Skeletal muscle satellite cell (primary cell): ENCODE data around the gene HAO2.

Experiments used
- H3K27me3 ChIP-seq: 2 replicates; pipeline ENCODE4 v1.7.0; 2013; ENCODE audit warnings: low read length; ENCODE audit not compliant: control insufficient read depth, insufficient read depth
- H3K36me3 ChIP-seq: 2 replicates; pipeline ENCODE4 v1.7.0; 2013; ENCODE audit warnings: mild to moderate bottlenecking, control low read depth, low read length; ENCODE audit not compliant: insufficient read depth
- H3K4me1 ChIP-seq: 2 replicates; pipeline ENCODE4 v1.7.0; 2013; ENCODE audit warnings: low read length; ENCODE audit not compliant: control insufficient read depth, insufficient read depth
- H3K4me2 ChIP-seq: 2 replicates; pipeline ENCODE4 v1.7.0; 2013; ENCODE audit warnings: mild to moderate bottlenecking, low read length
- H3K4me3 ChIP-seq: 2 replicates; pipeline ENCODE4 v1.7.0; 2013; ENCODE audit warnings: low read length
- H3K9ac ChIP-seq: 2 replicates; pipeline ENCODE4 v1.7.0; 2013; ENCODE audit warnings: mild to moderate bottlenecking, low read depth, low read length, moderate library complexity
- H3K9me3 ChIP-seq: replicated peaks from 2 replicates; pipeline ENCODE4 v1.7.0; 2013; ENCODE audit warnings: mild to moderate bottlenecking, control low read depth, low read length

The HAO2 gene

DNA sequence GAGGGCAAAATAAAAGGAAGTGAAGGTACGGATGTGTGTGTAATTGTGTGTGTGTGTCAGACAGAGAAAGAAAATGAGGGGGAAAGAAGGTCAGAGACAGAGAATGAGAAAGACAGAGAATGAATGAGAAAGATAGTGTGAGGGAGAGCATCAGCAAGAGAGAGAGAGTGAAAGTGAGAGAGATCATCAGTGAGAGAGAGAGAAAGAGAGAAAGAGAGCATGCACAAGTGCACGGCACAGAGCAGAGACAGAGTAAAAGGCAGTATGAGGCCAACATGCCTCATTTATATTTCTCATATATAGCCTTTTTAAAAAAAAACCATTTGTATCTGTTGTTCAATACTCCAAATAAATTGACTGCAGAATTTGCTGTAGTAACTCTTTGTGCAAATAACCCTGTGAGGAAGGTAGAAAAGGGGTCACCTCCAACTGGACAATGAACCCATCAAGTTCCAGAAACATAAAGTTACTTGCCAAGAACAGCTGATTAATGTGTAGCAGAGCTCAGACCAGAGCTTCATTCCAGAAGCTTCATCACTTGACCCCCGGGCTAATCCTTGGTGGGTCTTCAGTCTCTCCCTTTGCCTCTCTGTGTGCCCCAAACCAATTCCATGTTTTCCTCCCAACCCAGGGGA is 47.5 kb downstream of the HAO2 start:
- Histone ChIP-seq H3K4me2 (no peak overlapping the region), H3K9me3 (no peaks in the 10 kb centered on the region), H3K4me3 (no peak overlapping the region), H3K4me1 (no peaks in the 10 kb centered on the region), H3K36me3 (no peaks in the 10 kb centered on the region), H3K9ac (no peak overlapping the region), H3K27me3 (peaks cover 6% of the 10 kb centered on the region)

- no peaks in the 10 kb centered on the region for H3K36me3 ChIP-seq
- H3K9ac ChIP-seq = no peak overlapping the region
- H3K4me3 ChIP-seq = no peak overlapping the region
- H3K4me2 ChIP-seq = no peak overlapping the region
- no peaks in the 10 kb centered on the region for H3K9me3 ChIP-seq
- H3K27me3 ChIP-seq = peaks cover 6% of the 10 kb centered on the region
- no peaks in the 10 kb centered on the region for H3K4me1 ChIP-seq
These were observed 50.5 kb downstream of the HAO2 start for GRCh38 chr1:119419109-119419508.

DNA sequence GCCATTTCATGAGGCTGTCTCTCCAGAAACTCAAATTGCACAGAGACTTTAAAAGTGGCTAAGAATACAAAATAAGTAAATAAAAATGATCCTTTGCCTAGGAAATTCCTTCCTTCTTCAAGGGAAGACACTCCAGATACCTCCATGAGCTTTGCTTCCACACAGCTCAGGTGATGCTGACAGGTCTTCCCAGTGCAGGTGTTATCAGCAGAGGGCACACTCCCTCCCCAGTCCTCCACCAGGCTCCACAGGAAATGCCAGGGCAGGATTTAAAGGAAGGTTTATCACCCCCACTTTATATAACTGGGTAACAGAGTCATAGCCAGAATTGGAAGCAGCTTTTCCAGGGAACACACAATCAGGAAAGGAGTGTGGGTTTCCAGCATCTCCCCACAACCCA is 52.1 kb downstream of the HAO2 start:
- H3K27me3 ChIP-seq = peaks cover 2% of the 10 kb centered on the region
- no peak overlapping the region for H3K9ac ChIP-seq
- H3K4me1 ChIP-seq = no peaks in the 10 kb centered on the region
- H3K9me3 ChIP-seq = no peaks in the 10 kb centered on the region
- no peak overlapping the region for H3K4me3 ChIP-seq
- H3K4me2 ChIP-seq = no peak overlapping the region
- no peaks in the 10 kb centered on the region for H3K36me3 ChIP-seq

- Histone ChIP-seq H3K36me3 (no peaks in the 10 kb centered on the region), H3K27me3 (peaks cover 3% of the 10 kb centered on the region), H3K4me2 (no peak overlapping the region), H3K9ac (no peak overlapping the region), H3K9me3 (no peaks in the 10 kb centered on the region), H3K4me3 (no peak overlapping the region), H3K4me1 (no peaks in the 10 kb centered on the region)
These were observed 54.0 kb downstream of the HAO2 start for GRCh38 chr1:119422631-119423030.

- no peak overlapping the region for H3K4me2 ChIP-seq
- H3K9ac ChIP-seq = no peak overlapping the region
- H3K4me3 ChIP-seq = no peak overlapping the region
- H3K4me1 ChIP-seq = no peaks in the 10 kb centered on the region
- no peaks in the 10 kb centered on the region for H3K36me3 ChIP-seq
- H3K9me3 ChIP-seq = no peaks in the 10 kb centered on the region
- peaks cover 20% of the 10 kb centered on the region for H3K27me3 ChIP-seq
These were observed 60.4 kb downstream of the HAO2 start for GRCh38 chr1:119428991-119429390.

GRCh38 chr1:119429687-119430086 is 61.1 kb downstream of the HAO2 start:
- Histone ChIP-seq H3K9ac (no peak overlapping the region), H3K36me3 (no peaks in the 10 kb centered on the region), H3K4me2 (no peak overlapping the region), H3K9me3 (no peaks in the 10 kb centered on the region), H3K4me1 (no peaks in the 10 kb centered on the region), H3K4me3 (no peak overlapping the region), H3K27me3 (peaks cover 20% of the 10 kb centered on the region)

DNA sequence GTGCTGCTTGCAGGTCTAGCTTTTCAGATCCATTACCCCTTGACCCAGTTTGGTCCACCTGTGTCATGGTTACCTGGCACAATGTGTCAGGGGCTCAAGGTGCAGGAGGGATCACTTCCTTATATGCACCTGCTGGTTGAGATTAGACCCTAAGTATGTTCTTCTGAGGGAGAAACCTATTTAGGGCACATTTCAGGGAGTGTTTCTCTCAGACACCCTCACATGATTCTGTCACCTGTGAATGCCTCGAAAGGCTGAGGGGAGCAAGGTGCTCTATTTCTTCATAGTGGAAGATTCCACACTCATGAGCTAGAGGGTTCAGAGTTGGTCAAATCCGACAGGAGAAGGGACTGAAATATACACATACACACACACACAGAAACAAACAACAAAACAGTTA is 61.9 kb downstream of the HAO2 start:
- H3K4me3 ChIP-seq = no peak overlapping the region
- H3K9ac ChIP-seq = no peak overlapping the region
- no peak overlapping the region for H3K4me2 ChIP-seq
- no peaks in the 10 kb centered on the region for H3K4me1 ChIP-seq
- H3K9me3 ChIP-seq = no peaks in the 10 kb centered on the region
- no peaks in the 10 kb centered on the region for H3K36me3 ChIP-seq
- H3K27me3 ChIP-seq = peaks cover 20% of the 10 kb centered on the region

- Histone ChIP-seq H3K9me3 (no peaks in the 10 kb centered on the region), H3K27me3 (peaks cover 20% of the 10 kb centered on the region), H3K9ac (no peak overlapping the region), H3K4me1 (no peaks in the 10 kb centered on the region), H3K4me3 (no peak overlapping the region), H3K4me2 (no peak overlapping the region), H3K36me3 (no peaks in the 10 kb centered on the region)
These were observed 63.3 kb downstream of the HAO2 start for GRCh38 chr1:119431836-119432235.

DNA sequence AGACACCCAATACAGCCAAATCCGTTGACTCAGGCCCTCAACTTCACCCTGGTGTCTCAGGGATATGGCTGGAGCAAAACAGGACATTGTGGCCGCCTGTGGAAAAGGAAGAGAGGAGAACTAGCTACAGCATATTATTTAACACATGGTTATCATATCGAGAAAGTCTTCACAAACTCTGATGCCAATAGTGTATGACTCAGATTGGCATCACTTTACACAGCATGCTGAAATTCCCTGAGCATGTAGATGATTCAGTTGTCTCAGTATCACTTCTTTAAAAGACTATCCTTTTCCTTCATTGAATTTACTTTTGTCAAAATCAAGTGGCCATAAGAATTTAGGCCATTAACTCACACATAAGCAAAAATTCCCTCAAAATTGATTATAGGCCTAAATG is 66.5 kb downstream of the HAO2 start:
- Histone ChIP-seq H3K27me3 (peaks cover 29% of the 10 kb centered on the region), H3K4me3 (no peak overlapping the region), H3K9me3 (no peaks in the 10 kb centered on the region), H3K4me1 (no peaks in the 10 kb centered on the region), H3K36me3 (no peaks in the 10 kb centered on the region), H3K4me2 (no peak overlapping the region), H3K9ac (no peak overlapping the region)

GRCh38 chr1:119438761-119439160 is 70.2 kb downstream of the HAO2 start:
- H3K9ac ChIP-seq = no peak overlapping the region
- no peaks in the 10 kb centered on the region for H3K9me3 ChIP-seq
- H3K4me2 ChIP-seq = no peak overlapping the region
- H3K4me1 ChIP-seq = no peaks in the 10 kb centered on the region
- no peaks in the 10 kb centered on the region for H3K36me3 ChIP-seq
- H3K27me3 ChIP-seq = peaks cover 20% of the 10 kb centered on the region
- H3K4me3 ChIP-seq = no peak overlapping the region

DNA sequence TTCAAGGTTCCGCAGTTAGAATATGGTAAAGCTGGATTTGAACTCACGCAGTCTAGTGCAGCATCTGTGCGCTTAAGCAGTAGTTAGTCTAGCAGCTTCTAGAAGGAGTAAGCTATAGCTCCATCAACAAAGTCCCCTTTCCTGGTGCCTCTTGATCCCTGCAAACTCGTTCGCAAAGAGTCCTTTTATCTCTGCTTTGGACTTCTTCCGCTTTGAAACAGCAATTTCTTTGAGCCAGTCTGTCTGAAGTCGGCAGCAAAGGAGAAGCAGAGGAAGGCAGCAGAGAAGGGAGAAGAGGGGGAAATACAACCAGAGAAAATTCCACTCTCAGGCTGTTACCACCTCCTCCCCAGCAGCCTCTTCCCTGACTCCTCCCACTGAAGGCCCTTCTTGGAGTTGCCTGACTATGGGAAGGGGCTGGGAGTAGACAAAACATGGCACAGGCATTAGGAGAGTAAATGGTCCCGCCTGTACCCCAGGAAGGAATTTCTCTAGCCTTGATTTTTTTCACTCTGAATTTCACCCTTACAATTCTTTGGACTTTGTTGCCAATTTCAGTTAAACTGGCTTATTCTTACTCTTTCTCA is 72.2 kb downstream of the HAO2 start:
- H3K4me2 ChIP-seq = no peak overlapping the region
- H3K9ac ChIP-seq = no peak overlapping the region
- no peaks in the 10 kb centered on the region for H3K36me3 ChIP-seq
- no peak overlapping the region for H3K4me3 ChIP-seq
- H3K27me3 ChIP-seq = peaks cover 20% of the 10 kb centered on the region
- no peaks in the 10 kb centered on the region for H3K9me3 ChIP-seq
- no peaks in the 10 kb centered on the region for H3K4me1 ChIP-seq

DNA sequence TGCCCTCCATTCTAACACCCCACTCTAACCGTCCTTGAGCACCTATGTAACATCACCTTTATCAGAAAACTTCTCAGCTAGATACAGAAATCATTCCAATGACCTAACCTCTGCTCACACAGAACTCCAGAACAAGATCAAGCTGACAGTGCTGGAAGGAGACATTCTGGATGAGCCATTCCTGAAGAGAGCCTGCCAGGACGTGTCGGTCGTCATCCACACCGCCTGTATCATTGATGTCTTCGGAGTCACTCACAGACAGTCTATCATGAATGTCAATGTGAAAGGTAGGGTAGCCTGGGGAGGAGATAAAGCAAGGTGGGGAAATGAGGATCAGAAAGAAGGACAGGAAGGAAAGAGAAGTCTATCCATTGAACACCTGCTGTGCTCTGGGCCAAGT is 74.2 kb downstream of the HAO2 start:
- Histone ChIP-seq H3K4me1 (no peaks in the 10 kb centered on the region), H3K36me3 (no peaks in the 10 kb centered on the region), H3K9ac (no peak overlapping the region), H3K27me3 (peaks cover 19% of the 10 kb centered on the region), H3K4me2 (no peak overlapping the region), H3K9me3 (no peaks in the 10 kb centered on the region), H3K4me3 (no peak overlapping the region)
